Measurements from ENCODE around the gene OR8K3. TPM values are rescaled to one million over a fixed set of nuclear protein-coding genes. Genes with fewer than 3 reads are reported as not detected.

OR8K3 gene
- polyA plus RNA-seq (2014; cell fraction: cytosol; rRNA removed): not detected in 2 replicates
- polyA plus RNA-seq (2014; cell fraction: nucleus; rRNA removed): not detected in 2 replicates

- no peak for DNase-seq (ENCODE audit: low spot score)
Observed at GRCh38 chr11:56314844-56315243, at the start of gene OR8K3. Gene OR8K3 (plus strand): TSS chr11:56315144. CDS start chr11:56318307, 3,163 bp downstream.

GRCh38 chr11:56271092-56271491 lies 43.9 kb upstream of the OR8K3 start:
- no peak for DNase-seq (ENCODE audit: low spot score)

DNA sequence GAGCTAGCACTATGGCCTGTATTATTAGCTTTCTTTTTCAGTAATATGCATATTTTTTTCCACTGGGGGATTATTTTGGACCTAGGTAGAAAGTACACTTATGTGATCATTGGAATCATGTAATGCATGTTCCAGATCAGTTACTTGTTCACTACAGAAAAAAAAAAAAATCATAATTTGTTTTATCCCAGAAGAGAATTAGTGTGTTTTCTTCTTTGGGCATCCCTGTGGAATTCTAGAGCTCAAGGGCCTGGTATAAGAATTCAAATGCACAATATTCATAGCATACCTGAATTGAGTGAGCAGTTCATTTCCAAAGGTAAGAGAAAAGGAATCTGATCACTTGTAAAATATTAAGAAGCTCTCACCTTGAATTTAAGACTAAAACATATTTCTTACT lies 41.1 kb upstream of the OR8K3 start, which contains the start of gene OR5T1:
Gene OR5T1, plus strand, starts transcription at position 301 of the 400 bp plus-strand sequence. CDS start 1,485 bp downstream, outside the sequence.
- DNase-seq (ENCODE audit: low spot score): no peak

GRCh38 chr11:56292154-56292553 lies 22.8 kb upstream of the OR8K3 start, which contains the start of gene OR8H1:
Gene OR8H1 (minus strand): TSS chr11:56292254. CDS start chr11:56291062, 1,192 bp downstream.
- no peak for DNase-seq (ENCODE audit: low spot score)

DNA sequence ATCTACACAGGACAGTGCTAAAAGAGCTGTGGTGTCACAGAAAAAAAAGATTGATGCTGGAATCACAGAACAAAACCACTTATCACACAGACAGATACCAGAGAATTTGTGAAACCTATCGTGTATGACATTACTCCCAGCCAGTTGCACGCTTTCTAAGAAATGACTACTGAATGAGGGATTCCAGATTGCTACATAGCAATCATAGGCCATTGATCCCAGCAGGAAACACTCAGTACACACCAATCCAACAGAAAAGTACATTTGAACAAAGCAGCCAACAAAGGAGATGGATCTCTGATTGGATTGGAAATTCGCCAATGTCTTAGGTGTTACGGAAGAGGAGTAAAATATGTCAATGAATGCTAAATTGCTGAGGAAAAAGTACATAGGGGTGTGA lies 18.0 kb upstream of the OR8K3 start:
- DNase-seq (ENCODE audit: low spot score): no peak

GRCh38 chr11:56307836-56308235 lies 7.1 kb upstream of the OR8K3 start:
- no peak for DNase-seq (ENCODE audit: low spot score)

- no peak for DNase-seq (ENCODE audit: low spot score)
Observed at GRCh38 chr11:56331861-56332491, 17.0 kb downstream of the OR8K3 start.

DNA sequence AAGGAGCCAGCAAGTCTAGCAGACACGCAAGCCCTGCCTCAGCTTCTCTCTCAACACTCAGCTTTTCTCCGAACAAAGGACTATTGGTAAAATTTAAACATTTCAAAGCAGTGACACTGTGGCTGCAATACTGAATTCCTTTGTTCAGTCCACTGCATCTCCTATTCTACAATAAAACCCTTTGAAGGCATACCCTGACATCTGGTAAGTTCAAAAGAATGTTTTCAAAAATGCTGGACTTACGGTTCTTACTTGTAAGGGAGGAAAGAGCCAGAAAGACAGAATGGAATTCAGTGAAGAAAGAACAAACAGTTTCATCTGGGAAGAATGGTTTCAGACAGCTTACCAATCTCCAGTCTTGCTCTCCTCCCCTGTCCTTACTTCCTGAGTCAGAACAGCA lies 18.2 kb downstream of the OR8K3 start:
- DNase-seq (ENCODE audit: low spot score): no peak

DNA sequence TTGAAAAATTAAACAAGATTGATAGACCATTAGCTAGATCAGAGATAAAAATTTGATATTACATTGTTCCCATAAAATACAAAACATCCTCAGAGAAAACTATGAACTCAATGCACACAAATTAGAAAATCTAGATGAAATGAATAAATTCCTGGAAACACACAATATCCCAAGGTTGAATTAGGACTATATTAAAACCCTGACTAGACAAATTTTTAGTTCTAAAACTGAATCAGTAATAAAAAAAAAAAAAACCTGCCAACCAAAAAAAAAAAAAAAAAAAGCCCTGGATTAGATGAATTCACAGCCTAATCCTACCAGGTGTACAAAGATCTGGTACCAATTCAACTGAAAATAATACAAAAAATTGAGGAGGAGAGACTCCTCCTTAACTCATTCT lies 25.3 kb downstream of the OR8K3 start:
- DNase-seq (ENCODE audit: low spot score): no peak

- no peak for DNase-seq (ENCODE audit: low spot score)
Observed at GRCh38 chr11:56345739-56346138, 30.8 kb downstream of the OR8K3 start, which contains the start of gene OR8K1. Gene OR8K1 (plus strand): TSS chr11:56346039. CDS start chr11:56346039, 0 bp downstream.

- no peak for DNase-seq (ENCODE audit: low spot score)
Observed at GRCh38 chr11:56353991-56354390, 39.0 kb downstream of the OR8K3 start, which contains the start of gene OR8J1. Gene OR8J1 (plus strand): TSS chr11:56354291. CDS start chr11:56360247, 5,956 bp downstream.
